HCEC 1CT (cell line): ENCODE data around the gene NKPD1.

ENCODE experiments used
- DNase-seq: peaks from one replicate; pipeline ENCODE4 v3.0.0-alpha.2; 2017

The NKPD1 gene

GRCh38 chr19:45113628-45114027, 47.2 kb downstream of the NKPD1 start:
- DNase-seq: no peak

- DNase-seq: no peak
Observed at GRCh38 chr19:45112111-45112827, 48.5 kb downstream of the NKPD1 start.
